ENCODE data around the gene ZMYM5. TPM values are rescaled to one million over a fixed set of nuclear protein-coding genes. Genes with fewer than 3 reads are reported as not detected.

ZMYM5 gene
- total and polyA plus RNA-seq, 9 of the 15 experiments (the other 6 are each of a cell fraction or from before 2014, with no cell fraction given): 5.4 to 11.9 (median 7.8) TPM

DNA sequence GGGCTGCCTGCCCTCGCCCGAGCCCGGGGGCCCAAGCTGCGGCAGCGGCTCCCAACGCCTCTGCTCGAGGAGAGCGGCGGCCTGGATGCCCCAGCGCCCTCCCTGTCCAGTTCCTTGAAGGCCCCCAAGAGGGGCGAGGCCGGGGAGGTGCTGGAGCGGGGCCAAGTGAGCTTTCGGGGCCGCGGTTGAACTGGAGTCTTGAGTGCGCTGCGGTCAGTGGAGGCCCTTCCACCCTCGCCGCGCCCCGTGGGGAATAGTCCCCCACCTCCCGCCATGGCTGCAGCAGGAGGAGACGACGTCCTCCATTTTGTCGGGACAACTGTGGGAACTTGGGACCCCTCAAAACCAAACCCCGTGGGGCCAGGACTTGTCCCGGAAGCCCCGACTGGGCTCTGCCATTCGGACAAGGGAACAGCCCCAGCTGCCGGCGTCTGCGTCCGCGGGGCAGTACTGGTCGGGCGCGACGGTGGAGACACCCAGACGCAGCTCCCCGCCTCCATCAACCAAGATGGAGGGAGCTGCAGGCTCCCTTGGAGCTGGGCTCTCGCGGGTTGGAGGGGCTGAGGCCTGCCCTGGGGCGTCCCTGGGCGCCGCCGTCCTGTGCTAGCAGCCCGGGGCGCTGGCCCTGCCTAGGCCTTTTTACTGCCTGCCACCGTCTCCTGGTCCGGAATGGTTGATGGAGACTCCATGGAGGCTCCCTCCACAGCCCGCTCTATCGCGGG lies 736 bp upstream of the ZMYM5 start (continued):
- TF ChIP-seq MEF2D (tag; conservative IDR thresholded peaks at IDR 0.05; ENCODE audit: low read depth): no peak
- no peak for TF ChIP-seq ZBTB1 (CRISPR knock-in tag; IDR thresholded peaks at IDR 0.05; ENCODE audit: borderline replicate concordance, low read depth)
- peak; percentile 67 for TF ChIP-seq KDM5B (IDR thresholded peaks at IDR 0.05; ENCODE audit: insufficient replicate concordance, low read depth, low read length)
- TF ChIP-seq PHF8 (IDR thresholded peaks at IDR 0.05; ENCODE audit: borderline replicate concordance, low read length): peak; percentile 44; the same call in 1 of the 2 replicates
- TF ChIP-seq CHD1 (IDR thresholded peaks at IDR 0.05; ENCODE audit: low read length): peak; percentile 39
- peak; percentile 27; the same call in 1 of the 2 replicates for TF ChIP-seq POLR2A (conservative IDR thresholded peaks at IDR 0.05)
- TF ChIP-seq ZBTB9 (CRISPR knock-in tag; IDR thresholded peaks at IDR 0.05): peak; percentile 56; the same call in 1 of the 2 replicates
- TF ChIP-seq TBP (optimal IDR thresholded peaks at IDR 0.05; ENCODE audit: low read depth, low read length): peak; percentile 22
- TF ChIP-seq RBBP5 (IDR thresholded peaks at IDR 0.05; ENCODE audit: borderline replicate concordance, insufficient read depth, low read length, poor library complexity, severe bottlenecking): peak; percentile 13
- TF ChIP-seq MYNN (IDR thresholded peaks at IDR 0.05): no peak
- no peak for TF ChIP-seq MYNN (CRISPR knock-in tag; IDR thresholded peaks at IDR 0.05)
- TF ChIP-seq, protein P1, sequence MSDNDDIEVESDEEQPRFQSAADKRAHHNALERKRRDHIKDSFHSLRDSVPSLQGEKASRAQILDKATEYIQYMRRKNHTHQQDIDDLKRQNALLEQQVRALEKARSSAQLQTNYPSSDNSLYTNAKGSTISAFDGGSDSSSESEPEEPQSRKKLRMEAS (CRISPR knock-in tag; IDR thresholded peaks at IDR 0.05): 0 out of 2 replicates have a peak, but pooled peaks have one; percentile 8
- TF ChIP-seq HMGN3 (IDR thresholded peaks at IDR 0.05; ENCODE audit: borderline replicate concordance, extremely low read depth, insufficient read length, low read depth, low read length): peak; percentile 47
- peak; percentile 24 for TF ChIP-seq RBM22 (IDR thresholded peaks at IDR 0.05; ENCODE audit: low read depth, low read length, poor library complexity, severe bottlenecking)
- TF ChIP-seq GTF2F1 (IDR thresholded peaks at IDR 0.05; ENCODE audit: low read depth, low read length): 0 out of 2 replicates have a peak, but pooled peaks have one; percentile 22
- TF ChIP-seq, protein P2, sequence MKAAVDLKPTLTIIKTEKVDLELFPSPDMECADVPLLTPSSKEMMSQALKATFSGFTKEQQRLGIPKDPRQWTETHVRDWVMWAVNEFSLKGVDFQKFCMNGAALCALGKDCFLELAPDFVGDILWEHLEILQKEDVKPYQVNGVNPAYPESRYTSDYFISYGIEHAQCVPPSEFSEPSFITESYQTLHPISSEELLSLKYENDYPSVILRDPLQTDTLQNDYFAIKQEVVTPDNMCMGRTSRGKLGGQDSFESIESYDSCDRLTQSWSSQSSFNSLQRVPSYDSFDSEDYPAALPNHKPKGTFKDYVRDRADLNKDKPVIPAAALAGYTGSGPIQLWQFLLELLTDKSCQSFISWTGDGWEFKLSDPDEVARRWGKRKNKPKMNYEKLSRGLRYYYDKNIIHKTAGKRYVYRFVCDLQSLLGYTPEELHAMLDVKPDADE (conservative IDR thresholded peaks at IDR 0.05; ENCODE audit: control insufficient read depth, low read depth, low read length): 0 out of 2 replicates have a peak, but pooled peaks have one; percentile 35
